LNCAP (cell line): ENCODE results near the gene C8G.

ENCODE experiments used
- CTCF ChIP-seq: fragments of 450-650 bp; IDR thresholded peaks from 2 replicates; pipeline ENCODE4 v1.5.1; 2017; ENCODE audit warnings: mild to moderate bottlenecking

C8G gene

GRCh38 chr9:136982232-136983051 lies 37.4 kb downstream of the C8G start, which contains the start of gene LCNL1:
TSS of gene LCNL1 (plus strand) at chr9:136982993. CDS start at chr9:136983587, 594 bp downstream.
- no peak for TF ChIP-seq CTCF

GRCh38 chr9:136983167-136983566 lies 38.1 kb downstream of the C8G start:
- TF ChIP-seq CTCF: no peak

GRCh38 chr9:136983656-136984314 lies 38.7 kb downstream of the C8G start:
- TF ChIP-seq CTCF: no peak

- no peak for TF ChIP-seq CTCF
Measured at GRCh38 chr9:136984464-136985026, 39.5 kb downstream of the C8G start.

GRCh38 chr9:136985027-136985602 lies 40.1 kb downstream of the C8G start:
- no peak for TF ChIP-seq CTCF

- TF ChIP-seq CTCF: no peak
Measured at GRCh38 chr9:136985853-136986252, 40.8 kb downstream of the C8G start.

- TF ChIP-seq CTCF: no peak
Measured at GRCh38 chr9:136988872-136989271, 43.8 kb downstream of the C8G start.
